GM12878 (cell line): ENCODE results near the gene UST. TPM values are rescaled to one million over a fixed set of nuclear protein-coding genes. Genes with fewer than 3 reads are reported as not detected.

Experiments used
- BHLHE40 ChIP-seq, 2 experiments: fragments of 450-650 bp in 1 of 2; IDR thresholded peaks; 2 replicates each; pipeline ENCODE4 v1.6.1; 2011 to 2017; ENCODE audit warnings: low read depth in 2 of 2, borderline replicate concordance in 1 of 2, improper control_type of control experiment in 1 of 2, low read length in 1 of 2, mild to moderate bottlenecking in 1 of 2
- CBFB ChIP-seq: IDR thresholded peaks from 2 replicates; pipeline ENCODE4 v1.6.1; 2016; ENCODE audit warnings: antibody characterized with exemption, low read depth
- CEBPZ ChIP-seq: fragments of 150-350 bp; IDR thresholded peaks from 2 replicates; pipeline ENCODE4 v1.6.1; 2016; ENCODE audit warnings: low read depth, low read length
- CHD2 ChIP-seq: IDR thresholded peaks from 2 replicates; pipeline ENCODE4 v1.6.1; 2011; ENCODE audit warnings: low read depth, low read length, improper control_type of control experiment, borderline replicate concordance
- EP300 ChIP-seq, 2 experiments: fragments of 150-350 bp in 1 of 2; IDR thresholded peaks; 2 replicates each; pipeline ENCODE4 v1.6.1; 2011 to 2012; ENCODE audit warnings: low read depth in 2 of 2, low read length in 2 of 2, borderline replicate concordance in 1 of 2, improper control_type of control experiment in 1 of 2, inconsistent platforms in 1 of 2; ENCODE audit not compliant: control insufficient read depth in 1 of 2
- HCFC1 ChIP-seq: fragments of 150-350 bp; IDR thresholded peaks from 2 replicates; pipeline ENCODE4 v1.6.1; 2014; ENCODE audit warnings: low read length
- JUND ChIP-seq: IDR thresholded peaks from 2 replicates; pipeline ENCODE4 v1.6.1; 2012; ENCODE audit warnings: low read depth, mild to moderate bottlenecking, low read length, improper control_type of control experiment, moderate library complexity
- KDM1A ChIP-seq: fragments of 200-600 bp; sonication (generic); IDR thresholded peaks from 2 replicates; pipeline ENCODE4 v1.6.1; 2016; ENCODE audit warnings: borderline replicate concordance
- NKRF ChIP-seq: fragments of 450-650 bp; conservative IDR thresholded peaks from 2 replicates; pipeline ENCODE4 v1.6.1; 2017; ENCODE audit warnings: mild to moderate bottlenecking, moderate library complexity
- SMC3 ChIP-seq: IDR thresholded peaks from 2 replicates; pipeline ENCODE4 v1.6.1; 2011; ENCODE audit warnings: low read length, improper control_type of control experiment, borderline replicate concordance
- USF2 ChIP-seq: IDR thresholded peaks from 2 replicates; pipeline ENCODE4 v1.6.1; 2011; ENCODE audit warnings: low read depth, low read length, improper control_type of control experiment, borderline replicate concordance
- ZBTB11 ChIP-seq: fragments of 450-650 bp; formaldehyde crosslinking; IDR thresholded peaks from 2 replicates; pipeline ENCODE4 v1.5.0; 2022; ENCODE audit warnings: mild to moderate bottlenecking, missing genetic modification characterization
- ZBTB40 ChIP-seq: fragments of 450-650 bp; IDR thresholded peaks from 2 replicates; pipeline ENCODE4 v1.6.1; 2016; ENCODE audit warnings: mild to moderate bottlenecking, moderate library complexity, borderline replicate concordance
- ZNF207 ChIP-seq: fragments of 450-650 bp; IDR thresholded peaks from 2 replicates; pipeline ENCODE4 v1.6.1; 2014; ENCODE audit warnings: antibody characterized with exemption, mild to moderate bottlenecking, borderline replicate concordance
- ZNF24 ChIP-seq: fragments of 450-650 bp; IDR thresholded peaks from 2 replicates; pipeline ENCODE4 v1.6.1; 2017; ENCODE audit warnings: antibody characterized with exemption, mild to moderate bottlenecking
- polyA plus RNA-seq, 11 experiments: library from polyadenylated mRNA; depleted of rRNA in 4 of 11; unstranded in 6 of 11; stranded (reverse) in 5 of 11; fragments of >200 nt; fragmentation: Nextera tagmentation in 4 of 11; fragmentation: Illumina TruSeq in 1 of 11; extraction: Ambion mirVana in 4 of 11; extraction: Trizol in 1 of 11; gene quantifications; 1 replicate in 1 of 11; 2 replicates in 10 of 11; pipeline versions ENCODE4 v1.2.1 to v1.2.3, GENCODE V29; 2011 to 2016; ENCODE audit warnings: inconsistent platforms in 2 of 11, missing spikeins in 2 of 11, low read depth in 1 of 11
- total RNA-seq, 4 experiments: library from RNA; depleted of rRNA in 3 of 4; stranded (reverse); fragments of >200 nt in 3 of 4; fragmentation: Illumina TruSeq in 1 of 4; extraction: Trizol in 1 of 4; gene quantifications; 2 replicates each; pipeline versions ENCODE4 v1.2.1 to v1.2.3, GENCODE V29; 2013 to 2021

Gene UST
- total and polyA plus RNA-seq, 10 of the 15 experiments (the other 5 are each of a cell fraction or from before 2014, with no cell fraction given): 0.74 to 43.3 (median 2.2) TPM

GRCh38 chr6:149046822-149047246 is 300.0 kb downstream of the UST start (continued):
- no peak for TF ChIP-seq CEBPZ
- TF ChIP-seq CHD2: peak; percentile 43; the same call in 1 of the 2 replicates
- TF ChIP-seq ZBTB11 (CRISPR knock-in tag): no peak
- peak; percentile 79 to 89 for TF ChIP-seq BHLHE40 (IDR thresholded peaks at IDR 0.05; ENCODE audit: borderline replicate concordance in 1 of 2, low read depth in 2 of 2, low read length in 1 of 2)
- TF ChIP-seq KDM1A: no peak
- TF ChIP-seq USF2: peak; percentile 38; the same call in 1 of the 2 replicates
- TF ChIP-seq CBFB: peak; percentile 81
- TF ChIP-seq JUND: no peak
- TF ChIP-seq ZNF207: no peak
- peak; percentile 40; the same call in 1 of the 2 replicates for TF ChIP-seq ZBTB40
- TF ChIP-seq EP300 (IDR thresholded peaks at IDR 0.05; ENCODE audit: borderline replicate concordance in 1 of 2, control insufficient read depth in 1 of 2, low read depth in 2 of 2, low read length in 2 of 2): peak; percentile 68 to 89; a peak in 3 of 4 replicates
- no peak for TF ChIP-seq HCFC1
- TF ChIP-seq SMC3: no peak
- TF ChIP-seq NKRF: no peak
- peak; percentile 30; the same call in 1 of the 2 replicates for TF ChIP-seq ZNF24
